Measurements from ENCODE around the gene STK11IP.

Gene STK11IP

DNA sequence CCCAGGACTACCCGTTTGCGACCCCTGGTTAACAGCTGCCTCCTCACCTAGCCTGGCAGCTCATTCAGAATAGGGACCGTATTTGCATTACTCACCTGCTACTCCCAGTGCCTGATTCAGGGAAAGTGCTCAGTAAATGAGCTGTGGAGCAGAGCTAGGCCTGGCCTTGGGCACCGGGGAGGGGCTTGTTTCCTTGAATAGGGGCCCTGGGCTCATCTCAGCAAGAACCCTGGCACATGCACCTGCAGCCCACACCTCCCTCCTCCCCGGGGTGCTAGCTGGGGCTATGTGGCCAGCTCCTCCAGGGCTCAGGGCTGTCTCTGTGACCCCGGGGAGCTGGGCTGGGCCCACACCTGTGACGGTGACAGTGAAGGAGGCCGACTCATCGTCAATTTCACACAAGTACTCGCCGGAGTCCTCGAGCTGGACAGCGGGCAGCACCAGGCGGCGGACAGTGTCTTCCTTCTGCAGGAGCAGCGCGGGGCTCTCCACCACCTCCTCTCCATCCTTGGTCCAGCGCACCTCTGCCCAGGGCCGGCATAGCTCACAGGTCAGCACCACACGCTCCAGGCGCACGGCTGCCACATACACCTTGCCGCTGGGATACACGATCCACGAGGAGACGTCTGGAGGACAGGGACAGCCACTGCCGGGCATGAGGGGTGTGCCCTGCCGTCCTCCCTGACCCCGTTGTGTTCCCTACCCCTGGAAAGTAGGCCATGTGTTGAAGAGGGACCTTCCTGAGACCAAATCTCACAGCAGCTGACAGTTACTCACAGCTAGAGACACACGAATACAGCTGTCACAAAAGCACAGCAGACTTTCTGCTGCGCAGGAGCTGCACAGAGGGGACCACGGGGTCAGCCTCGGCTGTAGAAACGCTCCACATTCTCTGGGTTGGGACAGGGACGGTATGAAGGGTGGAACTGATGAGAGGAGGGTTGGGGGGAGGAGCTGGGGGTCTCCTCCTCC lies 35.3 kb upstream of the STK11IP start:
- no peak for DNase-seq

- no peak for DNase-seq
Measured at GRCh38 chr2:219563271-219563928, 34.3 kb upstream of the STK11IP start.

GRCh38 chr2:219565130-219566080 lies 32.3 kb upstream of the STK11IP start:
- no peak for DNase-seq

- no peak for DNase-seq
Measured at GRCh38 chr2:219566640-219567039, 31.0 kb upstream of the STK11IP start.

DNA sequence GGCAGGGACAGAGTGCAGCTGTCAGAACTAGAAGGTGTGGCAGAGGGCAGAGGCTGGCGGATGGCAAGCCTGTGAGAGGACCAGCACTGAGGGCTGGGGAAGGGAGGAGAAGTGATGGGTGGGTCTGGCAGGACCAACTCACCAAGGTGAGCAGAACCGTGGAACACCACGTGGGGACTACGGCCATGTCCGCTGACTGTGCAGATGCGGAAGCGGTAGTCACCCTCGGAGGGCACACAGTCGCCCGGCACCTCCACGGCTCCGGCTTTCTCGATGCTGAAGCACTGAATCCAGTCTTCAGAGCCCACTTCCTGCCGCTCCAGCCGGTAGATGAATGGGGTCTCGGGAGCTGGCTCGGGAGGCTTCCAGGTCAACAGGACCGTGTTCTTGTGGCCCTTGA lies 30.5 kb upstream of the STK11IP start:
- DNase-seq, result no peak

DNA sequence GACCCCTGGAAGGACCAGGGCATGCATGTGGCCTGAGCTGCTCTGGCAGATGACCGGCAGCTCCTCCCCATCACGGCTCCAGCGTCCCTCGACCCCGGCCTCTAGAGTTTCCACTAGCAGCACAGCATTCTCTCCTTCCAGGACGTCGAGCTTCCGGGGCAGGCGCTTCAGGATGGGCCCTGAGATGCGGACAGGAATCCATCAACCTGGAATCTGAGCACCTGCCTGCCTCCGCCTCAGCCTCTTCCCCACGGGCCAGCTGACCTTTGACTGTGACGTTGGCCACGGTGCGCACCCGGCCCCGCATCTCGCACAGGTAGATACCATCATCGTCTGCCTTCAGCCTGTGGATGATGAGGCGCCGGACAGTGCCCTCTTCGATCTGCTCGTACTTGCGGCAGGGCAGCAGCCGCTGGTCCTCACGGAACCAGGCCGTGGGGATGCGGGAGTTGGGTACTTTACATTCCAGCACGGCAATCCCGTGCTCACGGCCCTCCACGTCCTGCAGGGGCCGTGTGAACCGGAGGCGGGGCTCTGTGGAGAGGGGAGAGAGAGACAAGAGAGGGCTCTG lies 29.8 kb upstream of the STK11IP start:
- no peak for DNase-seq

DNA sequence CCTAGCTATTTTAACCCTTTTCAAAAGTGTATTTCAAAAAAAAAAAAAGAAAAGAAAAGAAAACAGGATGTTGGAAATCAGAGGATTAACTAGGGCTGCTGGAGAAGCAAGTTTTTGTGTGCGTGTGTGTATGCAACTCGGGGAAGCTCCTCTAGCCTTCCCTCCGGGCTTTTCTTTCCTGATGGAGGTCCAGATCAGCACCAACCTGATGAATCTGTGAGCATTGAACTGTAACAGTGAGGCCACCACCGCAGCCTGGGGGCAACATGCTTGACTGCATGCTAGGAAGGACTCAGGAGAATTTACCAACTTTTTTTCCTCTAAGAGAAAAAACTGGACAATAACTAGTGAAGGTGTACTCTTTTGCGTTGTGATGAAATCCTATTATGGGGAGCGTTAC lies 28.6 kb upstream of the STK11IP start:
- DNase-seq, result no peak

DNA sequence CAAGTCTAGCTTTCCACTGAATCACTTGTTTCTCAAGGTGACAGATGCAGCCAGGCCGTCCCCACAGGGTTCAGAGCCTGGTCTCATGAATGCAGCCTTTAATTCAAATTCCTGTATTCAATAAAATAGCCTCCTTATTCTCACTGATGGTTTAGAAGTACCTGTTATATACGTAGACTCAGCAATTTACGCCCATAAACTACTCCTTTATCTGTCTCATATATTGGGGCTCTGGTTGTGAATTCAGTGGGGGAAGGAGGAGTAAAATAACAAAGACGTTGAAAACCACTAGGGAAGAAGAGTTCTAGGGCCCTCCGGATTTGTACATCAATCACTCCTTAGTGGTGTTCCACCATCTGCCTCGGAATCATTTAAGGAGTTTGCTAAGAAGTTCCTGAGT lies 28.0 kb upstream of the STK11IP start:
- DNase-seq, result no peak

- DNase-seq, result no peak
Measured at GRCh38 chr2:219570194-219570923, 27.3 kb upstream of the STK11IP start.

DNA sequence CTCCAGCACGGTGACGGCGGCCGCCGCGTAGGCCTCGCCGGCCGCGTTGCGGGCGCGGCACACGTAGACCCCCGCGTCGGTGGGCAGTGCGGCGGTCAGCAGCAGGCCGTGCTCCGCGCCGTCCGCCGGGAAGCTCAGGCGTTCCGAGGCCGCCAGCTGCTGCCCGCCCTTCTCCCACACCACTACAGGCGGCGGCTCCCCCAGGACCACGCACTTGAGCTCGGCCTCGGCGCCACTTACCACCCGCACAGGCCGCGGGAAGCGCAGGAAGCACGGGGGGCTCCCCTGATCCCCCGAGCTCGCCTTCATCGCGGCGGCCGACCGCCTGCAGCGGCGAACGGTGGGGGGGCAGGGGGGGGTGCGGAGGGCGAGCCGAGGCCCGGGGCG lies 26.7 kb upstream of the STK11IP start:
- no peak for DNase-seq

GRCh38 chr2:219571311-219572236 lies 26.1 kb upstream of the STK11IP start, which contains the start of gene OBSL1:
Gene OBSL1, minus strand, starts transcription at chr2:219571539. Its CDS starts 307 bp downstream, at chr2:219571232.
- no peak for DNase-seq

- no peak for DNase-seq
Measured at GRCh38 chr2:219572237-219573001, 25.2 kb upstream of the STK11IP start, which contains the start of gene INHA. Gene INHA, plus strand, starts transcription at chr2:219572310. Its CDS starts 65 bp downstream, at chr2:219572375.

- DNase-seq, result no peak
Measured at GRCh38 chr2:219573166-219573565, 24.5 kb upstream of the STK11IP start.

GRCh38 chr2:219574484-219575311 lies 23.0 kb upstream of the STK11IP start:
- no peak for DNase-seq

GRCh38 chr2:219575566-219576504 lies 21.8 kb upstream of the STK11IP start:
- DNase-seq, result no peak

DNA sequence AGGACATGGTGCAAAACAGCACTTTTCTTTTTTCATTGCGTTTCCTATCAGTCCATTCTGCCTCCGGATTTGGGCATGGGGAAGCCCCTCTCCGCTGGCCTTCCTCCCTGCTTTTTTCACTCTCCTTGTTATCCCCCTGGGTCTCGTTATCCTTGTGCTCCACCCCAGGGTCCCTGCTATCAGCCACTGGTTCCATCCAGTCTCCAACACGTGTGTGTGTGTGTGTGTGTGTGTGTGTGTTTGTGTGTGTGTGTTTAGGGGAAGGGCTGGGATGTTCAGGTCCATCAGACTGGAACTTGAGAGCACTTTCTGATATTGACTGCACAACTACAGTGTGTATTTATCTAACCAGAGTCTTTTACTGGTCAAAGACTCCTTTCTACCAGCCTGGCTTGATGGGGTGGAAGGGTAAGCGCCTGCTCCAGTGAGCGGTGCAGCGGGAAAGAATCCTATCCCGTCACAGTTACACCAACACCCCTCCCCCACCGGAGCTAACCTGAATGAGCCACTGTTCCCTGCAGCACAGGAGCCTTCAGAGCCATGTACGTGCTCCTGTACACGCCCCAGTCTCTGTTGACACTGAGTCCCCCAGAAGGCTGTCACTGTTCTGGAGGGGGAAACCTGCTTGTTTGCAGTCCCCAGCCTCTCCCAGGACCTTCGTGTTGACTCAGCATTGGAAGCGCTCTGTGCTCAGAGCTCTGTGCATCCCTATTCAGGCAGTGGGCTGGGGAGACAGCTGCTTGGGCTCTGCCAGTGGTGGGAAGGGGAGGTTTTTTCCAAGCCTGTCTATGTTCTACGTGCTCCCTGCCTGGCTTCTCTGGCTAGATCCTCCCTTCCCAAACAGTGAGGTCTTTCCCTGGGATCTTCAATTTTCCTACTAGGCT lies 20.9 kb upstream of the STK11IP start:
- DNase-seq, result no peak
